ENCODE data around the gene ITIH4.

The ITIH4 gene

GRCh38 chr3:52874160-52874701, 43.8 kb upstream of the ITIH4 start:
- TF ChIP-seq, protein P1, sequence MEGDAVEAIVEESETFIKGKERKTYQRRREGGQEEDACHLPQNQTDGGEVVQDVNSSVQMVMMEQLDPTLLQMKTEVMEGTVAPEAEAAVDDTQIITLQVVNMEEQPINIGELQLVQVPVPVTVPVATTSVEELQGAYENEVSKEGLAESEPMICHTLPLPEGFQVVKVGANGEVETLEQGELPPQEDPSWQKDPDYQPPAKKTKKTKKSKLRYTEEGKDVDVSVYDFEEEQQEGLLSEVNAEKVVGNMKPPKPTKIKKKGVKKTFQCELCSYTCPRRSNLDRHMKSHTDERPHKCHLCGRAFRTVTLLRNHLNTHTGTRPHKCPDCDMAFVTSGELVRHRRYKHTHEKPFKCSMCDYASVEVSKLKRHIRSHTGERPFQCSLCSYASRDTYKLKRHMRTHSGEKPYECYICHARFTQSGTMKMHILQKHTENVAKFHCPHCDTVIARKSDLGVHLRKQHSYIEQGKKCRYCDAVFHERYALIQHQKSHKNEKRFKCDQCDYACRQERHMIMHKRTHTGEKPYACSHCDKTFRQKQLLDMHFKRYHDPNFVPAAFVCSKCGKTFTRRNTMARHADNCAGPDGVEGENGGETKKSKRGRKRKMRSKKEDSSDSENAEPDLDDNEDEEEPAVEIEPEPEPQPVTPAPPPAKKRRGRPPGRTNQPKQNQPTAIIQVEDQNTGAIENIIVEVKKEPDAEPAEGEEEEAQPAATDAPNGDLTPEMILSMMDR (IDR thresholded peaks at IDR 0.05; ENCODE audit: low read length, missing control alignments), result no peak
- DNase-seq (ENCODE audit: low read depth), result no peak
- no peak overlapping the region for H3K4me3 ChIP-seq (replicated peaks; ENCODE audit: low read depth, low read length)

DNA sequence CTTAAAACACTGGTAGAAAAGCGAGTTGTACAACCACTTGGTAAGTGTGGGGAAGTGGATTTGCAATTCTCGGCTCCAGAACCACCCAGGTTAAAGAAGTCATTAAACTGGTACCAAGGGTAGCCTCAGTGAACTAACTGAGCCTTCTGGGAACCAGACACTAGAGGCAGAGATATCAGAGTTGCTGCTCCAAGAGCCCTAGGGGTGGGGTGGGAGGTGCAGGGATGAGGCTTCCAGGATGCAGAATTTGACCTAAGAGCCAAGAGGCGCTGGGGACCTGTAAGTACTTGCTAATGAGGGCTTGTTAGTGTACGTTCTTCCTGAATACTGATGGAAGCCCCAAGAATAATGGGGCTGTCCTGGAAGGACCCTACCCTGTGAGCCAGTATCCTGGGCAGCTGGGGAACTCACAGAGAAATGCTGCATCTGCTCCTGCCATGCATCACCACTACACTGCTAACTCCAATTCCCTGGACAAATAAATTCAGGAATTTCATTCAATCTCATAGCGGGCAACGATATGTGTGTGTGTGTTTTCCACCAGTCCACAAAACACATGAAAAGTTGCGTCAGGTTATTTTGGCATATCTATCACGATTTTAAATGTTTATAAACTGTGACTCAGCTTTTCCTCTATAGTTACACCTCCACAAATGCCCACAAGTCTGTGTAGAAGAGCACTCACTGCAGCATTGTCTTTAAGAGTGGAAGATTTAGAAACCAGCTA, 43.1 kb upstream of the ITIH4 start:
- TF ChIP-seq, protein P1 (IDR thresholded peaks at IDR 0.05; ENCODE audit: low read length, missing control alignments), result peak; percentile 2
- peak; percentile 79 for DNase-seq (ENCODE audit: low read depth)
- H3K4me3 ChIP-seq (replicated peaks; ENCODE audit: low read depth, low read length), result no peak overlapping the region

- no peak for DNase-seq (ENCODE audit: low read depth)
- no peak overlapping the region for H3K4me3 ChIP-seq (replicated peaks; ENCODE audit: low read depth, low read length)
- TF ChIP-seq, protein P1 (IDR thresholded peaks at IDR 0.05; ENCODE audit: low read length, missing control alignments), result no peak
These were observed 41.8 kb upstream of the ITIH4 start for GRCh38 chr3:52872245-52872644.

DNA sequence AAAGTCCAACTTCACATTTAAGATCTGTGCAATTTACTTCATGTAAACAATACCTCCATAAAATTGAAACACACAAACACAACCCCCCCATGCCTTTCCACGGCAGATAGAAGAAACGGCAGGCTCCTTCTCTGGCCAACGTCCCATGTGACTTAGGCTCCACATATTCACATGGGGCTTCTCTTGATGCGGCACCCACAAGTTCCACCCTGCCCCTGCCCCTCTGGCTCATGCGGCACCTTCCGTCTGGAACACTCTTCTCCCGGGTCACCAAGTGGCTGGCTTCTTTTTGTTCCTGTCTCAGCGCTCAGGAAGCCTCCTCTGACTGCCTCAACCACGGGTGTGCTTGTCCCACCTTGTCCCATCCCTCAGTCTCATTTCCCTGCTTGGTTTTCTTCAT, 41.3 kb upstream of the ITIH4 start:
- no peak overlapping the region for H3K4me3 ChIP-seq (replicated peaks; ENCODE audit: low read depth, low read length)
- TF ChIP-seq, protein P1 (IDR thresholded peaks at IDR 0.05; ENCODE audit: low read length, missing control alignments), result no peak
- no peak for DNase-seq (ENCODE audit: low read depth)

DNA sequence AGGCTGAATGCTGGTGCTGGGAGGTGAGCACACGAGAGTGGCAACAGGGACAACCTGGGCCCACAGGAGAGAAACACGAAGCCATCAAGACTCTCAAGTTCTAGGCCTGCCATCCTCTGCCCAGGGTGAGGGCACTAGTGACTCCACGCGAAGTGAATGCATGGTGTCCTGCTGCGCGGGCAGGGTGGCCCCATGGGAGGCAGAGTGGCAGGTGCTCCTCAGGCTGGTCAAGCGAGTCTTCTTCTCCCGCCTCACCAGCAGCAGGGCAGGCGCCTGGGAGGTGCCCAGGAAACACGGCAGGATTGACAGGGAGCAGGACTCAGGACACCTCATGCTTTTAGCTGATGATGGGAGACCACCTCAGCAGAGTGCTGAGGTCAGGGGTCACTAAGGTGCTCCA, 40.0 kb upstream of the ITIH4 start:
- TF ChIP-seq, protein P1 (IDR thresholded peaks at IDR 0.05; ENCODE audit: low read length, missing control alignments), result no peak
- H3K4me3 ChIP-seq (replicated peaks; ENCODE audit: low read depth, low read length), result no peak overlapping the region
- DNase-seq (ENCODE audit: low read depth), result no peak

DNA sequence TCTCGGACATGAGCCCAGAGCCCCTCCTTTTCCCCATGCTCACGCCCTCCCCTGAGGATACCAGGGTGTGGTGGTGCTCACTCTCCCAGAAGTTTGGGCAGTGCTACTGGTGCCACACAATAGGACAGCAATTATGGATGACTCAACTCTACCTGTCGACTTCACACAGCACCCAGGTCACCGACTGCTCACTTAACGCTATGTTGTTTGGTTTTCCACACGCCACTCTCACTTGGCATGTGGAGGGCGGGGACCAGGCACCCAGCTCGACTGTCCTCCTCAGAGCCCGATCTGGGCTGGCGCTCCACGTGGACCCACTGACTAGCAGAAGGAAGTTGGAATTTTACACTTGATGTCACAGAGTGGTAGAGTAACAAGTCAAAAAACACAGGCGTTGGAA, 36.0 kb upstream of the ITIH4 start:
- TF ChIP-seq, protein P1 (IDR thresholded peaks at IDR 0.05; ENCODE audit: low read length, missing control alignments), result no peak
- no peak overlapping the region for H3K4me3 ChIP-seq (replicated peaks; ENCODE audit: low read depth, low read length)
- DNase-seq (ENCODE audit: low read depth), result no peak

DNA sequence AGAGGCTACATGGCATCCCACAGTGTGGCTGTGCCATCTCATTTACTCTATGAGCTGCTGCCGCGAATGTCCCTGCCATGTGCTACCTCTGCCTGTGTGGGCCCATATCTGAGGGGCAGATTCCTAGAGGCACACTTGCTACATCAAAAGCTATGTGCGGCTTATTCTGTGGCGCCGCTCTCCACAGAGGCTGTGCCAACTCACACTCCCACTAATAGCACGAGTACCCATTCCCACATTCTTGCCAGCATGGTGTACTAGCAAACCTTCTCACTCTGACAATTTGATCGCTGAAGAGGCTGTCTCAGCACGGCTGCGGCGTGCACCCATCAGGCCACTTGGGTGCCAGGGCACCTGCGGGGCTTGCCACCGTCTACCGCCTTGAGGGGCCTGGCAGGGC, 35.5 kb upstream of the ITIH4 start:
- no peak for DNase-seq (ENCODE audit: low read depth)
- TF ChIP-seq, protein P1 (IDR thresholded peaks at IDR 0.05; ENCODE audit: low read length, missing control alignments), result no peak

More for the DNA sequence above, 35.5 kb upstream of the ITIH4 start:
- H3K4me3 ChIP-seq (replicated peaks; ENCODE audit: low read depth, low read length), result no peak overlapping the region

Measured in fibroblast of pulmonary artery (primary cell).